GM18519 (cell line): ENCODE results near the gene CALML5.

Source experiments
- ATAC-seq: cut with Tn5 transposase; IDR thresholded peaks from one replicate; pipeline ENCODE4 v1.9.1; 2021; ENCODE audit warnings: mild to moderate bottlenecking, moderate library complexity; ENCODE audit not compliant: unreplicated experiment, low FRiP score

CALML5 gene

GRCh38 chr10:5519054-5519453 is 19.7 kb upstream of the CALML5 start:
- no peak for ATAC-seq

GRCh38 chr10:5518143-5518542 is 18.8 kb upstream of the CALML5 start:
- ATAC-seq: no peak

GRCh38 chr10:5517546-5517945 is 18.2 kb upstream of the CALML5 start:
- ATAC-seq: no peak

GRCh38 chr10:5515948-5516761 is 16.8 kb upstream of the CALML5 start:
- ATAC-seq: no peak

- ATAC-seq: no peak
These were observed 15.0 kb upstream of the CALML5 start for GRCh38 chr10:5514226-5514850.

- ATAC-seq: no peak
These were observed 13.7 kb upstream of the CALML5 start for GRCh38 chr10:5512881-5513612.

- no peak for ATAC-seq
These were observed 13.0 kb upstream of the CALML5 start for GRCh38 chr10:5512331-5512730.

- no peak for ATAC-seq
These were observed 12.5 kb upstream of the CALML5 start for GRCh38 chr10:5511885-5512280.

- no peak for ATAC-seq
These were observed 12.0 kb upstream of the CALML5 start for GRCh38 chr10:5511231-5511884.

GRCh38 chr10:5510281-5511072 is 11.1 kb upstream of the CALML5 start:
- ATAC-seq: no peak

- ATAC-seq: no peak
These were observed 10.3 kb upstream of the CALML5 start for GRCh38 chr10:5509691-5510090.

- no peak for ATAC-seq
These were observed 9.9 kb upstream of the CALML5 start for GRCh38 chr10:5509236-5509635.

GRCh38 chr10:5508786-5509185 is 9.4 kb upstream of the CALML5 start:
- no peak for ATAC-seq

GRCh38 chr10:5508161-5508604 is 8.8 kb upstream of the CALML5 start:
- no peak for ATAC-seq

GRCh38 chr10:5507649-5508131 is 8.3 kb upstream of the CALML5 start:
- no peak for ATAC-seq

GRCh38 chr10:5506751-5507648 is 7.6 kb upstream of the CALML5 start:
- ATAC-seq: no peak

- ATAC-seq: no peak
These were observed 6.9 kb upstream of the CALML5 start for GRCh38 chr10:5506246-5506645.

- no peak for ATAC-seq
These were observed 5.0 kb upstream of the CALML5 start for GRCh38 chr10:5504146-5505072.
